ENCODE data around the gene RAPGEF2. TPM values are rescaled to one million over a fixed set of nuclear protein-coding genes. Genes with fewer than 3 reads are reported as not detected.

Gene RAPGEF2
- total and polyA plus RNA-seq, 9 of the 15 experiments (the other 6 are each of a cell fraction or from before 2014, with no cell fraction given) = 3.1 to 32.6 (median 23.1) TPM

DNA sequence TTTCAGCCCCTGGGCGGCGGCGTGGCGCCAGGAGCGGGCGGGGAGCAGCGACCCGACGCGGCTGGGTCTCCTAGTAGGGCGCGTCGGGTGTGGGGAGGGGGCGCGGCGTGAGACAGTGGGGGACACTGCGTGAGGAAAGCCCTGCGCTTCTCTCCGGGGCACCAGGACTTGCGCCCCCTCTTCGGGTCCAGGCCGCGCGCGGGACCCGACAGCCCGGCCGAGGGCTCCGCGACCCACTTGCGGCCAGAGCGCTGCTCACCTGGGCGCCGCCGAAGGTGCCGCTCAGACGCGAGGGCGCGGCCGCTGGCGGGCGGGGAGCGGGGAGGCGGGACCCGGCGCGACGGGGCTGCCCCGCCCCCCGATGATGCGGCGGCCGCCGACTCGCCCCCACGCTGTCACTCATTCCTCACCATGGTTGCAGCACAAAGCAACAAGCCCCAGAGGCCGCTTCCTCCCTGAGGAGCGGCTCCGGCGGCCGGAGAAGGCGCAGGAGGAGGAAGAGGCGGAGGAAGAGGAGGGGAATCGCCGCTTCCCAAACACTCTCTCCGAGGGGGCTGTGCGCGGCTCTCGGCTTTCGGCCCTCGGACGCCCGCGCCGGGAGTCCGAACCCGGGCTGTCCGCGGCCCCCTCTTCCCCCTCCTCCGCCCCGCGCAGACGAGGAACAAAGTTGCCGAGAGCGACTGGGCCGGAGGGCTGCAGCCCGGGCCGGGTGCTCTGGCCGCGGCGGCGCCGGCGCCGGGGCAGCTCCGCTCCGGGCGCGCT, at the start of gene RAPGEF2 (continued):
- TF ChIP-seq, protein P1, sequence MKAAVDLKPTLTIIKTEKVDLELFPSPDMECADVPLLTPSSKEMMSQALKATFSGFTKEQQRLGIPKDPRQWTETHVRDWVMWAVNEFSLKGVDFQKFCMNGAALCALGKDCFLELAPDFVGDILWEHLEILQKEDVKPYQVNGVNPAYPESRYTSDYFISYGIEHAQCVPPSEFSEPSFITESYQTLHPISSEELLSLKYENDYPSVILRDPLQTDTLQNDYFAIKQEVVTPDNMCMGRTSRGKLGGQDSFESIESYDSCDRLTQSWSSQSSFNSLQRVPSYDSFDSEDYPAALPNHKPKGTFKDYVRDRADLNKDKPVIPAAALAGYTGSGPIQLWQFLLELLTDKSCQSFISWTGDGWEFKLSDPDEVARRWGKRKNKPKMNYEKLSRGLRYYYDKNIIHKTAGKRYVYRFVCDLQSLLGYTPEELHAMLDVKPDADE (conservative IDR thresholded peaks at IDR 0.05; ENCODE audit: control insufficient read depth, low read depth, low read length) = no peak
- no peak for TF ChIP-seq ZNF830 (CRISPR knock-in tag; IDR thresholded peaks at IDR 0.05)
- TF ChIP-seq FOXK2 (conservative IDR thresholded peaks at IDR 0.05 in 1 of 2, IDR thresholded peaks at IDR 0.05 in 1 of 2; ENCODE audit: low read depth in 2 of 2) = peak; percentile 81 to 88
- TF ChIP-seq MAFK (IDR thresholded peaks at IDR 0.05; ENCODE audit: low read length) = no peak
- peak; percentile 20; the same call in 1 of the 2 replicates for TF ChIP-seq AFF4 (CRISPR knock-in tag; IDR thresholded peaks at IDR 0.05)
- TF ChIP-seq CGGBP1 (CRISPR knock-in tag; IDR thresholded peaks at IDR 0.05) = peak; percentile 70; the same call in 1 of the 2 replicates
- no peak for TF ChIP-seq CHD4 (IDR thresholded peaks at IDR 0.05; ENCODE audit: insufficient read depth, insufficient replicate concordance, low read depth, low read length, poor library complexity, severe bottlenecking)
- no peak for TF ChIP-seq NFRKB (IDR thresholded peaks at IDR 0.05; ENCODE audit: low read depth)
- no peak for TF ChIP-seq ZNF609 (CRISPR knock-in tag; IDR thresholded peaks at IDR 0.05; ENCODE audit: borderline replicate concordance)
- TF ChIP-seq SNRNP70 (optimal IDR thresholded peaks at IDR 0.05; ENCODE audit: low read depth, low read length) = no peak
- TF ChIP-seq TCFL5 (CRISPR knock-in tag; conservative IDR thresholded peaks at IDR 0.05) = no peak
- TF ChIP-seq DIDO1 (tag; IDR thresholded peaks at IDR 0.05; ENCODE audit: low read depth) = no peak
- no peak for TF ChIP-seq ZNF583 (CRISPR knock-in tag; IDR thresholded peaks at IDR 0.05)
- no peak for TF ChIP-seq ETV1 (tag; conservative IDR thresholded peaks at IDR 0.05; ENCODE audit: low read depth)
- no peak for TF ChIP-seq RBM17 (IDR thresholded peaks at IDR 0.05; ENCODE audit: borderline replicate concordance, low read depth, low read length)
